ENCODE data around the gene PSMB1.
A peak's percentile ranks its signal among the peaks of the same experiment; 100 is the strongest.
"Not testable (repeated sequence)": the region's sequence is repeated elsewhere in the genome, so short reads cannot be mapped to it uniquely, and the experiment has no call there.

PSMB1 gene

GRCh38 chr6:170535004-170535403 is 18.1 kb downstream of the PSMB1 start:
- no peak for ATAC-seq

GRCh38 chr6:170533792-170534191 is 19.3 kb downstream of the PSMB1 start:
- ATAC-seq (no peak), DNase-seq (no peak)

More at GRCh38 chr6:170535004-170535403, 18.1 kb downstream of the PSMB1 start:
- no peak for DNase-seq

DNA sequence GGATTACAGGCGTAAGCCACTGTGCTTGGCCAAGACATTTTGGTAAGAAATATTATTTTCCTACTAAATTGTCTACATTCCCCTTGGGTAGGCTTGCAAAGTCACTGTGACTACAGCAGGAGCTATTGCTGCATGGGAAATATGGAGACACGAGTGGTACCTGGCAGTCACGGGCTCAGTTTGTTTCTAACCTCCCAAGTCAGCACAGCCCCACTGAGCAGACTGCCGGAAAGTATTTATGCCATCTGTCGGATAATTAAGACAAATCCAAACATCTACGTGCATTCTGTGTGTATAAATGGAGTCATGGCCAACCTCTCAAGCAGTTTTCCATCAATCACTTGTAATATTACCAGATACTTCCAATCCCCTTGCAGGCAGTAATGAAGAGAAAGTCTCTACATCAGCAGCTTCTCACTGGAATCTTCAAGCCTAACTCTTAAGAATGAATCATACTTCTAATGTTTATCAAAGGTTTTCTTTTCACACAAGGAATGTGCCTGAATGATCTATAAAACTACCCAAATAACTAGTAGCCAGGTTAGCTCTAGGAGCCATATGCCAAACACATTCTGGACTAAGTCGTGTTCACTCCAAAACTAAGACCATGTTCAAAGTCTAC is 20.1 kb downstream of the PSMB1 start:
- no peak for ATAC-seq

DNA sequence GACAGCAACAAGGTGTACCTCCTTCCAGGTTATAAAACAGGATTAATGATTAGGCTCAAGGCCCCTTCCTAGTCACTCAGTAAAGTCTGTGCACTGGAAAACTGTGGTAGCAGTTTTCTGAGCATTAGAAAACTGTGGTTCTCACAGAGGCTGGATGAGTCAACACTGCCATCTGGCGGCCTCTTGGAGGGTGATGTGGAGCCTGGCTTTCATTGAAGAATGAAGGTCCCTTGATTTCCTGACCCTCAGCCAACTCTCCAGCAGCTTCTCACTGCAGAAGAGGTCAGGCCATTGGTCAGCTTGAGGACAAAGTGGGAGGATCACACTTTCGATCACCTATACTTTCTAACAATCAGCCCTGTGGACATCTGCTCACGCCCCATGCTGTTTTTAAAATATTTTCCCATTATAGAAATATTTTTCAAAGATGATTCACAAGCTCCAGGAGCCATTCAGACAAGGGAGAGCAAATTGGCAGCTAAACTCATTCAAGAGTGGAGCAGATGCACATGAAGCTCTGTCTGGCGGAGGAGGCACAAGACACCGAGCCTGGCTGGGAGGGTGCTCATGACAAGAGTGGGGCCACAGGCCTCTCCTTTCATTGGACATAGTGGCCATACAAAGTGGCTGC is 23.2 kb downstream of the PSMB1 start:
- peak; percentile 71 for DNase-seq
- ATAC-seq = peak; percentile 74

More for the DNA sequence above, 20.1 kb downstream of the PSMB1 start:
- DNase-seq = no peak

GRCh38 chr6:170527995-170528394 is 25.1 kb downstream of the PSMB1 start:
- ATAC-seq, DNase-seq: not testable (repeated sequence)

DNA sequence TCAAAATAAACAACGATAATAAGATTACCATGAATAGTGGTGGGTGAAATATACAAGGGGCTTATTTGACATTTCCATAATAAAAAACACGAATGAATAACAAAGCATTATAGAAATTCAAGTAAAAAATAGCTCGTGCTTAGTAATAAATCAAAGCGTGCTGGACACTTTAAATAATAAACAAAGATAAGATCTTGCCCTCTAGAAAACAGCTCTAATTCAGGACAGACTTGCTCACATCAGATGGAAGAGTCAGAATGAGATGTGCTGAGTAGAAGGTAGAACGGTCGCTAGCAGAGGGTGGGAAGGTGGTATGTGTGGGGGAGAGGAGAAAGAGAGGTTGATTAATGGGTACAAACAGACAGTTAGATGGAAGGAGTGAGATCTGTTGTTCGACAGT is 27.3 kb downstream of the PSMB1 start:
- DNase-seq (no peak), ATAC-seq (no peak)

- ATAC-seq (no peak), DNase-seq (no peak)
Observed at GRCh38 chr6:170524172-170524502, 29.0 kb downstream of the PSMB1 start.

DNA sequence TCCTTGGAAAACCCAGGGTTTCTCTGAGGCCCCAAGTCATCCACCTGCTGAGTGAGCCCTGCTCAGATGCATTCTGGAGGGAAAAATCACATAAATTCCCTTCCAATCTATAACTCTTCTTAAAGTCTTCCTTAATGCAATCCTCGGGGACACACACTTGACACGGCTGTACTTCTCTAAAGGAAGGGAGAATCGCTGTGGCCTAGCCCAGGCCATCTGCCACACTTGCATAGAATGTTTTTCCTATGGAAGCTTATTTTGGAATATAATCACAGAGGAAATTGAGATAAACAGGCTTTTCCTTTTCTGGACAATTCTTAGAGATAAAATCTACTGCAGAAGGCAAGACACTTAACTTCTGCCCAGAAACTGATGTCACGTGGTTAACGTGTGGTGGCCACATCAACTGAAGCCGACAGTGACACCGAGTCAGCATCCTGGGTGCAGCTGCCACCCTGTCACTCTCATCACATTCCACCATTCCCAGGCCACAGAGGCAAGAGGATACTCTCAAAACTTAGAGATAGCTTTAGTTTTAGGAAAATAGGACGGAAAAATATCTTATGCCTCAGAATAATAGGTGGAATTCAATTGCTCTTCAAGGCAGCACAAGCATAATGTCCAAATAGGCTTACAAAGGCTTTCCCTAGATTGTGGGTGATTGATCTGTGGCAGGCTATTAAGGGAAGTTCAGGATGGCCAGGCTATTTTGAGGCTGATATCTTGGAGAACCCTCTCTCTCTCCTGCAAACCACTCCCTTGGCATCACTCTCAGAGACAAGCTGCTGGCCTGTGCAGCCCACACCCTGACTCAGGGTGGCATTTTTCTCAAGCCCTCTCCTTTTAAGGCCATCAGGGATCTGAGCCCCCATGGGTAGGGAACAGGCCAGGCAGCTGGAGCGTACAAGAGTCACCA is 29.6 kb downstream of the PSMB1 start:
- no peak for ATAC-seq
- no peak for DNase-seq

GRCh38 chr6:170522565-170523183 is 30.4 kb downstream of the PSMB1 start:
- DNase-seq (no peak), ATAC-seq (peak; percentile 61)

DNA sequence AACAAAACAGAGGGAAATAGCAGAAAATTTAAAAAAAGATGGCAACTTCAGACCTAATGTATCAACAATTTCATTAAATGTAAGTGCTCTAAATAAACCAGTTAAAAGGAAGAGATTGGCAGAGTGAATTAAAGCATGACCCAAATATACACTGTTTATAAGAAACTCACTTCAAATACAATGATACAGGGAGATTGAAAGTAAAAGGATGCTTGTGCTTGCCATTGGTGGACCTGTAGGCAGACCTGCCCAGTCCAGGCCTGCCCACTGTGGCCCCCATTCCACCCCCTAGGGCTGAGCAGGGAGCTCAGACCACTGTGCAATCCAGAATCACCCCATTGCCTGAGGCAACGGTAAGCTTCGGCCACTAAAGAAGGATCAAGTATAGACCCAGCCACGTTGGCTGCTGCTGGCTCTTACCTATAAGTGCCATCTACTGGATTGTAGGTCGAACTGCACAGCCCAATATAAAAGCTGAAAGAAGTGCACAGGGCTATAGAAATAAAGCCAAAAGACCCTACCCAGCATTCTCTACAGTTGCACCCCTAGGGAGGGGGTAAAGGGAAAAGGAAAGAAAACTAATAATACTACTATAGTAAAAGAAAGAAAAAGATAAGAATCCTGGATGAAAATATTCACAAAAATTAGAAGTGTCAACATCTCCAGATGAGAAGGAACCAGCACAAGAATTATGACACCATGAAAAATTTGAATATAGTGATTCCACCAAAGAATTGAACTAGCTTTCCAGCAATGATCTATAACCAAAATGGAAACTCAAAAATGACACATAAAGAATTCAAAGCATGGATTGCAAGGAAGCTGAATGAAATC is 36.1 kb downstream of the PSMB1 start:
- ATAC-seq = peak; percentile 88
- peak; percentile 28 for DNase-seq

- no peak for DNase-seq
Observed at GRCh38 chr6:170514908-170515307, 38.2 kb downstream of the PSMB1 start.

DNA sequence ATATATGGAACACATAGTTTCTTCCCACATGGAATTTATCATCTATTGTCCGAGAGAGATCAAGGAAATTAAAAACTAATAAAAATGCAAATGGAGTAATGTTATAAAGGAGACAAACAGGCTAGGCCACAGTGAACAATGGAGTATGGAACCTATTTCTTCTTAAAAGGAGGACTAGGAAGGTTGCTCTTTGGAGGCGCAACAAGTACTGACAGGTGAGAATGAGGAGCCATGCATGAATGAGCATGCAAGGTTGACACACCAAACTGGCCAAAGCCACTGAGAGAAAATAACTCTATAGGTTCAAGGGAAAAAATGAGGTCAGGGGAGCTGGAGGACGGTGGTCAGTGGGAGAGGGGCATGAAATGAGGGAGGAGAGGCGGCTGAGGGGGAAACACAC is 40.9 kb downstream of the PSMB1 start:
- DNase-seq = no peak
- no peak for ATAC-seq

More at GRCh38 chr6:170514908-170515307, 38.2 kb downstream of the PSMB1 start:
- no peak for ATAC-seq

- ATAC-seq (no peak), DNase-seq (no peak)
Observed at GRCh38 chr6:170510631-170511030, 42.5 kb downstream of the PSMB1 start.

DNA sequence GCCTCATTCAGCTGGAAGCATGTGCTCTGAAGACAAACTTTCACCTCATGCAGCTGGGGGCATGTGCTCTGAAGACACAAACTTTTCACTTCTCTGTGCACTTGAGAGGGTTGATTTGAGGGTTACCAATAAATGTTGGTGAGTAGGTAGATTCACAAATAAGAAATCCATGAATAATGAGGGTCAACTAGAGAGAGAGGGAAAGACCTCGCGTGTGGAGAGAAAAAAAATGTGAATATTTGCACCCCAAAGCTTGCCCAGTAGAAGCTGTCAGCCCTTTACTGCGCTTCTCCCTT is 43.4 kb downstream of the PSMB1 start:
- ATAC-seq (no peak), DNase-seq (no peak)

GRCh38 chr6:170508892-170509722 is 44.0 kb downstream of the PSMB1 start:
- ATAC-seq, DNase-seq: not testable (repeated sequence)

DNA sequence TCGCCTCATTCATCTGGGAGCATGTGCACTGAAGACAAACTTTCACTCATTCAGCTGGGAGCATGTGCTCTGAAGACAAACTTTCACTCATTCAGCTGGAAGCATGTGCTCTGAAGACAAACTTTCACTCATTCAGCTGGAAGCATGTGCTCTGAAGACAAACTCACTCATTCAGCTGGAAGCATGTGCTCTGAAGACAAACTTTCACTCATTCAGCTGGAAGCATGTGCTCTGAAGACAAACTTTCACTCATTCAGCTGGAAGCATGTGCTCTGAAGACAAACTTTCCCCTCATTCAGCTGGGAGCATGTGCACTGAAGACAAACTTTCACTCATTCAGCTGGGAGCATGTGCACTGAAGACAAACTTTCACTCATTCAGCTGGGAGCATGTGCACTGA is 44.8 kb downstream of the PSMB1 start:
- not testable (repeated sequence) for DNase-seq, ATAC-seq

DNA sequence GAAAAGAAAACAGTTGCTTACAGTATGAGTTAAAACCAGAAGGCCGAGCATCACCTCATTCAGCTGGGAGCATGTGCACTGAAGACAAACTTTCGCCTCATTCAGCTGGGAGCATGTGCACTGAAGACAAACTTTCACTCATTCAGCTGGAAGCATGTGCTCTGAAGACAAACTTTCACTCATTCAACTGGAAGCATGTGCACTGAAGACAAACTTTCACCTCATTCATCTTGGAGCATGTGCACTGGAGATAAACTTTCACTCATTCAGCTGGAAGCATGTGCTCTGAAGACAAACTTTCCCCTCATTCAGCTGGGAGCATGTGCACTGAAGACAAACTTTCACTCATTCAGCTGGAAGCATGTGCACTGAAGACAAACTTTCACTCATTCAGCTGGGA is 45.4 kb downstream of the PSMB1 start:
- not testable (repeated sequence) for ATAC-seq, DNase-seq

- ATAC-seq (no peak), DNase-seq (no peak)
Observed at GRCh38 chr6:170506446-170506845, 46.7 kb downstream of the PSMB1 start.

- no peak for ATAC-seq
- no peak for DNase-seq
Observed at GRCh38 chr6:170505306-170505705, 47.8 kb downstream of the PSMB1 start.

DNA sequence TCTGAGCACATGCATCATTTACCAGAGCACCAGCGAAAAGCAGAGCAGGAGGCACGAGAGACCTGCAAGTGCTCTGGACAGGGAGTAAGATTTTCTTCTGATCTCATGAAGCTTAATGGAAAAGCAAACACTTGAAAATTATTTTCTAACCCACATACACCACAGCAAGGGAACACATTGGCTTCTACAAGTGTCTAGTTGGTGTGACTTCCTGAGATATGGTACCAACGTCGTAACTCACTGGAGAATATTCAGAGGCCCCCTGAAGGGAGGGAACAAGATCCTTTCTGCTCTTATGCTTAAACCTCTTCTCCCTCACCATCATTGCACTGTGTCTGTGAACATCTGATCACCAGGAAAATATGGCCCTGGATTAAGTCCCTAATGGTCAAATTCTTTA is 48.6 kb downstream of the PSMB1 start:
- ATAC-seq (no peak), DNase-seq (no peak)

- ATAC-seq (no peak), DNase-seq (no peak)
Observed at GRCh38 chr6:170503414-170503761, 49.7 kb downstream of the PSMB1 start.

Measured in stimulated activated naive CD8-positive, alpha-beta T cell treated with anti-CD3 and anti-CD28 coated beads, Interleukin-15, Interleukin-2, amounts not matched to agents 100 U/mL and 50 U/mL, for 24 hours (primary cell).